Spleen (tissue), 7 donors: ENCODE data around the gene MYO19.

Experiments
- POLR2A ChIP-seq, 3 donors: fragments of 450-650 bp; IDR thresholded peaks; one replicate each; pipeline ENCODE4 v1.5.1; 2017; ENCODE audit warnings: antibody characterized with exemption in 3 of 3, mild to moderate bottlenecking in 1 of 3
- TF ChIP-seq, protein P1 (sequence below), 11 experiments: fragments of 200-600 bp in 7 of 11; fragments of 450-650 bp in 4 of 11; sonication (generic) in 4 of 11; IDR thresholded peaks in 8 of 11; conservative IDR thresholded peaks in 3 of 11; 1 replicate in 7 of 11; 2 replicates in 4 of 11; pipeline versions ENCODE4 v1.4.0 to v1.8.0; 2016 to 2021; ENCODE audit warnings: antibody characterized with exemption in 11 of 11, inconsistent platforms in 4 of 11, mild to moderate bottlenecking in 1 of 11
- donor health status: DM: no; HTN: no; CAD: no; lungs with moderate emphysema.
- donor health status: DM: no; HTN: no; CAD: no.
- donor health status: DM: no; HTN: no; CAD: no.

GRCh38 chr17:36542755-36543154 lies 8.1 kb upstream of the MYO19 start:
- TF ChIP-seq, protein P1, sequence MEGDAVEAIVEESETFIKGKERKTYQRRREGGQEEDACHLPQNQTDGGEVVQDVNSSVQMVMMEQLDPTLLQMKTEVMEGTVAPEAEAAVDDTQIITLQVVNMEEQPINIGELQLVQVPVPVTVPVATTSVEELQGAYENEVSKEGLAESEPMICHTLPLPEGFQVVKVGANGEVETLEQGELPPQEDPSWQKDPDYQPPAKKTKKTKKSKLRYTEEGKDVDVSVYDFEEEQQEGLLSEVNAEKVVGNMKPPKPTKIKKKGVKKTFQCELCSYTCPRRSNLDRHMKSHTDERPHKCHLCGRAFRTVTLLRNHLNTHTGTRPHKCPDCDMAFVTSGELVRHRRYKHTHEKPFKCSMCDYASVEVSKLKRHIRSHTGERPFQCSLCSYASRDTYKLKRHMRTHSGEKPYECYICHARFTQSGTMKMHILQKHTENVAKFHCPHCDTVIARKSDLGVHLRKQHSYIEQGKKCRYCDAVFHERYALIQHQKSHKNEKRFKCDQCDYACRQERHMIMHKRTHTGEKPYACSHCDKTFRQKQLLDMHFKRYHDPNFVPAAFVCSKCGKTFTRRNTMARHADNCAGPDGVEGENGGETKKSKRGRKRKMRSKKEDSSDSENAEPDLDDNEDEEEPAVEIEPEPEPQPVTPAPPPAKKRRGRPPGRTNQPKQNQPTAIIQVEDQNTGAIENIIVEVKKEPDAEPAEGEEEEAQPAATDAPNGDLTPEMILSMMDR (IDR thresholded peaks at IDR 0.05 in 8 of 11, conservative IDR thresholded peaks at IDR 0.05 in 3 of 11), result no peak
- TF ChIP-seq POLR2A (IDR thresholded peaks at IDR 0.05), result no peak
